Measurements from ENCODE around the gene ZNRF2.
A peak's percentile ranks its signal among the peaks of the same experiment; 100 is the strongest.

The ZNRF2 gene

DNA sequence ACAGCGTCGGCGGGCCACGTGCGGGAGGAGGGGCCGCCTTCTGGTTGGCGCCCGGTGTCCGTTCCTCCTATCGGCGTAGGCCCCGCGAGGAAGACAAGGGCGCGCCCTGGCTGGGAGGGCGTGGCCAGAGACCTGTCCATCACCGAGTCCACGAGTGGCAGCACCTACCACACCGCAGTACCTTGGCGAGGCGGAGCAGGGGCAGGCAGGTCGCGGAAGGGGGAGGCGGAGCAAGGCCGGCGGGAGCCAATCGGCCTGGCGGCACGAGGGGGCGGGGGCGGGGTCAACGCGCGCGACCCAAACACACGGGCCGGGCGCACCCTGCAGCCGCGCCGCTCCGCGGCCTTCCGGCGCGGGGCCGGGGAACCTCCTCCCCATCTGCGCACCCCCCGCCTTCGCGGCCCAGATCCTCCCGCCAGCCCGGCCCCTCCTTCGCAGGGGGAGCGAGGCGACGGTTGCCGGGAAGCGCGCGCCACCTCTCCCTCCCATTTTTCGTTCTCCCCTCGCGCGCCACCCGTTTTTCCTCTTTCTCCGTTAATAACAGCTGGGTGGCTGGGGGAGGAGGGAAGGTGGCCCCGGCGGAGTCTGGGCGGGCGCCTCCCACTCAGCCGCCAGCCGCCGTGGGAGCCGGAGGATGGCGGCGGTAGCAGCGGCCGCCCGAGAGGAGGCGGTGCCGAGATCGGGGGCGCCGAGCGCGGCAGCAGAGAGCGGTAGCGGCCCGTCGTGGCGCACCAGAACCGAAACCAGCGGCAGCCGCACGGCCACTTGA lies at the start of gene ZNRF2:
Gene ZNRF2 (plus strand): TSS at position 300 of the 769 bp plus-strand sequence. CDS start 761 bp downstream, outside the sequence.
- Histone ChIP-seq H3K36me3 (ENCODE audit: insufficient read depth, low read length) (no peaks in the 10 kb centered on the region), H3K4me1 (ENCODE audit: insufficient read depth, low read length) (peaks cover 5% of the 10 kb centered on the region), H3K9ac (ENCODE audit: low read depth, low read length) (peak within 1 kb of the TSS; percentile 83), H3K9me3 (ENCODE audit: control insufficient read depth, insufficient read depth, low read length) (no peaks in the 10 kb centered on the region)

DNA sequence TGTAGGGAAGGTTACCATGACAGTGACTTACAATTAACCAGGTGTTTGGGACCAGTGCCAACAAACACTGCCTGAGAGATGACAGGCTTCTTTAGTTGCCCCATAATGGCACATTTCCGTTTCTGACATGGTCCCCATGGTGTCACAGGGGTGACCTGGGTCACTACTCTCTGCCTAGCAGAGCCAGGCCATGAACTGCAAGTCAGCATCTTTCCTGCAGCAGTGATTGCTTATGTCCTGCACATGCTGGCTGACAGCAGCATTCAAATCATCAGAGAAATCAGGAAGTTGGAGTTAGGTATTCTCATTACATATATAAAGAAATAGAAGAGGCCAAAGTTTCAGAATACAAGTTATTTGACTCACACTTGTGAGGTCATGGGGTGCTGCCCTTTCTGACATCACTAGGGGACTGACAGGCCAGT lies 47.1 kb upstream of the ZNRF2 start:
- H3K36me3 ChIP-seq (ENCODE audit: insufficient read depth, low read length): no peaks in the 10 kb centered on the region
- H3K9me3 ChIP-seq (ENCODE audit: control insufficient read depth, insufficient read depth, low read length): no peaks in the 10 kb centered on the region
- H3K9ac ChIP-seq (ENCODE audit: low read depth, low read length): no peak overlapping the region
- no peaks in the 10 kb centered on the region for H3K4me1 ChIP-seq (ENCODE audit: insufficient read depth, low read length)

DNA sequence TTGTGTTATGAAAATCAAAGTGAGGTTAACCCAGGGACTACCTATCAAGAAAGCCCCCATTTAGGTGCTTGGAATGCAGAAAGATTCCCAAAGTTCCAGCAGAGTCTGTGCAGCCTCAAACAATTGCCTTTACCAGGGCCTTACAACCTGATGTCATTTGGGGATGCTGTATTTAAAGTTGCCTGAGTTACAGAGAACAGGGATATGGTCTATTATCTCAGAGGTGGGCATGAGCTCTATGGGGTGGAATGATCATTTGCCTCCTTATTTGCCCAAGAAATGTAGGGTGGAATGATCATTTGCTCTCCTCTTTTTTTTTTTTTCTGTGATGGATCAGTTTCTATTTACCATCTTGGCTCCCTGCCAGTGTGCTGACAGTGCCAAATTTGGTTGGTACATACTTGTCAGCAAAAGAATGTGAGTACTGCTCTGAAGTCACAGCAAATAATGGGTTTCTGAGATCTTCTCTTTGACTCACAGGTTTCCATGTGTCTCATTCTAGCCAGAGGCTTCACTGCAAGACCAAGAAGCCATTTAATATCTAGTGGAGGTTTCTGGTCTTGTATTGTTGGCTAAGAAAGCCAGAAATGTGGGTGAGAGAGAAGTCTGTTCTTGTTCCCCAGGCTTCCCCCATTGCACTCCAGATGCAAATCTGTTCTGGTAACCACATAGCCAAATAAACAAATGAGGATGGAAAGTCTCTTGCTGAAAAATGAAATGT lies 45.5 kb upstream of the ZNRF2 start:
- no peak overlapping the region for H3K9ac ChIP-seq (ENCODE audit: low read depth, low read length)
- no peaks in the 10 kb centered on the region for H3K36me3 ChIP-seq (ENCODE audit: insufficient read depth, low read length)
- H3K4me1 ChIP-seq (ENCODE audit: insufficient read depth, low read length): no peaks in the 10 kb centered on the region
- H3K9me3 ChIP-seq (ENCODE audit: control insufficient read depth, insufficient read depth, low read length): no peaks in the 10 kb centered on the region

DNA sequence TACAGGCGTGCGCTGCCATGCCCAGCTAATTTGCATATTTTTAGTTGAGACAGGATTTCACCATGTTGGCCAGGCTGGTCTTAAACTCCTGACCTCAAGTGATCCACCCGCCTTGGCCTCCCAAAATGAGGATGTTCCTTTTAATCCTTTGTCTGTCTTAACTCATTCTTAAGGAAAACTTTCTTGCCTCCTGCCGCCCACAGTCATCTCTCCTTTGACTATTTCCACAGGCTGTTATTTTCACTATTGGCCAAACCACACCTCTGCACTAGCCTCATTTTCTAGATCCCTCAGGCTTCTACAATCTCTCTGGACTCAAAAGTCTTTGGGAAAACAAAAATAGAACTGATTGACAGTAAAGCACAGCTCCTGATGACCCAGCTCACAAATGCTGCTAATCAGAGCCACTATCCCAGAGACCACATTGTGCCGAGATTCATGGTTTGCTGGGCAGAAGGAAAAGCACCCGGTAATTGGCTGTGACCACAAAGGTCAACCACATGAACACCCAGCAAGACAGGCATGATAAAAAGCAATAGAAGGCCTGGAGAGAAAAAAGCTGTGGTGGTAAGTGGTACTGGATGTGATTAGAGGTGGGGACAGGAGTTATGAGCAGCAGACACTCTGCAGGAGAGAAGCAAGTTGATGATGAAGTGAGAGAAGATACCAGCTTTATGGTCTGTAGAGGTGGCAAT lies 44.1 kb upstream of the ZNRF2 start:
- no peaks in the 10 kb centered on the region for H3K36me3 ChIP-seq (ENCODE audit: insufficient read depth, low read length)
- peaks cover 4% of the 10 kb centered on the region; the same call in 1 of the 2 replicates for H3K9me3 ChIP-seq (ENCODE audit: control insufficient read depth, insufficient read depth, low read length)
- no peaks in the 10 kb centered on the region for H3K4me1 ChIP-seq (ENCODE audit: insufficient read depth, low read length)
- no peak overlapping the region for H3K9ac ChIP-seq (ENCODE audit: low read depth, low read length)

DNA sequence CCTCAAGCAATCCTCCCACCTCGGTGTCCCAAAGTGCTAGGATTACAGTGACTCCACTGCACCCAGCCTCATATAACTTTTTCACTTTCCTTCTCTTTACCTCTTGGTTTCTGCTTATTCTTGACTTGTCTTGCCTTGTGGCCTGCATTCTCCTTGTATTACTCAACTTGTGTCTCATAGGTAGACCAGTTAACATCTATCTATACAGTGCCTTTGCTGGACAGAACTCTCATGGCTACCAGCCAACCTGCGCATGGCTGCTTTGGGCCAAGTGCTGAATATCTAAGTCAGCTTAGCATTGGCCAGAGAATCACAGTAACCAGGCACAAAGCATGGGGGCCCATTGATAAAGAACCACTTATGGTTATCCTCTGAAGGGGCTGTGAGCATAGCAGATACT lies 42.6 kb upstream of the ZNRF2 start:
- no peak overlapping the region for H3K9ac ChIP-seq (ENCODE audit: low read depth, low read length)
- H3K9me3 ChIP-seq (ENCODE audit: control insufficient read depth, insufficient read depth, low read length): peaks cover 4% of the 10 kb centered on the region; the same call in 1 of the 2 replicates
- H3K4me1 ChIP-seq (ENCODE audit: insufficient read depth, low read length): no peaks in the 10 kb centered on the region
- H3K36me3 ChIP-seq (ENCODE audit: insufficient read depth, low read length): no peaks in the 10 kb centered on the region

DNA sequence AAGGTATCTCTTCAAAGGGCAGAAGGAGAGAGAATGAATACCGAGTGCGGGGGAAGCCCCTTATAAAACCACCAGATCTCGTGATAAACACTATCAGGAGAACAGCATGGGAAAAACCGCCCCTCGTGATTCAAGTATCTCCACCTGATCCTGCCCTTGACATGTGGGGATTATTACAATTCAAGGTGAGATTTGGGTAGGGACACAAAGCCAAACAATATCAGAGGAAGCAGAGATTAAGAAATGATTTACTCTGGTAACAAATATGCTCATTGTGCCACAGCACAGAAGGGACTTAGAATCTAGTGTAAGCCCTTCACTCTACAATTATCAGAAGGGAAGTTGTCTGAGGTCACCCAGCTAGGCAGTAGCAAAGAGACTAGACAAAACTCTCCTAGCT lies 40.1 kb upstream of the ZNRF2 start:
- peaks cover 4% of the 10 kb centered on the region; the same call in 1 of the 2 replicates for H3K9me3 ChIP-seq (ENCODE audit: control insufficient read depth, insufficient read depth, low read length)
- H3K4me1 ChIP-seq (ENCODE audit: insufficient read depth, low read length): peaks cover 10% of the 10 kb centered on the region
- no peaks in the 10 kb centered on the region for H3K36me3 ChIP-seq (ENCODE audit: insufficient read depth, low read length)
- no peak overlapping the region for H3K9ac ChIP-seq (ENCODE audit: low read depth, low read length)

DNA sequence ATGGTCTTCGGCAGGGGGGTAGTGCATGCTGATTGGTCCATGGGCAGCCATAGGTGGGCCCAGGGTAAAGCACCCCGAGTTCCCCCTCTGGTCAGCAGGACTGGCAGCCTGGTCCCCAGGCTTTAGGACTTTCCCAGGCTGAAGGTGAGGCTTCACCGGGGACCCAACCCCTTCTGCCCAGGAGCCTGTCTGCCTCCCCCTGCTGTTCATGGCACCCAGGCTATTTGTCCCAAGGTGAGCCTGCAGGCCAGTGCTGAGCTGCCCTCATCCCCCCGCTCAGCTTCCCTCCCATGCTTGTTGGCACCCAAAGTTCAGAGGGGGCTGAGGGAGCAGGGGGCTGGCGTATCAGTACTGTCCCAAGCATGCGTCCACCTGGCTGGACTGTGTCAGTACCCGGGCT lies 38.5 kb upstream of the ZNRF2 start:
- no peaks in the 10 kb centered on the region for H3K36me3 ChIP-seq (ENCODE audit: insufficient read depth, low read length)
- peaks cover 10% of the 10 kb centered on the region for H3K4me1 ChIP-seq (ENCODE audit: insufficient read depth, low read length)
- H3K9me3 ChIP-seq (ENCODE audit: control insufficient read depth, insufficient read depth, low read length): peaks cover 4% of the 10 kb centered on the region; the same call in 1 of the 2 replicates
- H3K9ac ChIP-seq (ENCODE audit: low read depth, low read length): no peak overlapping the region

DNA sequence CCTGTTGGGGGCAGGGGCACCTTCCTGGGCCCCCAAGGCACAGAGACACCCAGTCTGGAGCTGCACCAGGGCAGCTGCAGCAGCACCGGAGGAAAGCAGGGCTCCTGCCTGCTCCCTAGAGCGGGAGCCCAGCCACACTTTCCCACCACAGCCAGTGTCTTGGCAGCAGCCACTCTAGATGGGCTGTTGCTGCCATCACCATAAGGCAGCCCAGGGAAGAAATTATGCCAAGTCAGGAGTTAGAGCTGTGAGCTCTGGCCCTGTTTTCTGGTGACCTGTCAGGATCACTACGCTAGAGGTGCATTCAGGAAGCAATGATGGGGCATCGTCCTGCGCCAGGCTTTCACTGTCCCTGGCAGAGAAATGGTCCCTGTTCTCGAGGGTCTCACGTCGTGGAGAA lies 38.0 kb upstream of the ZNRF2 start:
- no peaks in the 10 kb centered on the region for H3K36me3 ChIP-seq (ENCODE audit: insufficient read depth, low read length)
- H3K9me3 ChIP-seq (ENCODE audit: control insufficient read depth, insufficient read depth, low read length): peaks cover 4% of the 10 kb centered on the region; the same call in 1 of the 2 replicates
- no peak overlapping the region for H3K9ac ChIP-seq (ENCODE audit: low read depth, low read length)
- H3K4me1 ChIP-seq (ENCODE audit: insufficient read depth, low read length): peaks cover 10% of the 10 kb centered on the region

DNA sequence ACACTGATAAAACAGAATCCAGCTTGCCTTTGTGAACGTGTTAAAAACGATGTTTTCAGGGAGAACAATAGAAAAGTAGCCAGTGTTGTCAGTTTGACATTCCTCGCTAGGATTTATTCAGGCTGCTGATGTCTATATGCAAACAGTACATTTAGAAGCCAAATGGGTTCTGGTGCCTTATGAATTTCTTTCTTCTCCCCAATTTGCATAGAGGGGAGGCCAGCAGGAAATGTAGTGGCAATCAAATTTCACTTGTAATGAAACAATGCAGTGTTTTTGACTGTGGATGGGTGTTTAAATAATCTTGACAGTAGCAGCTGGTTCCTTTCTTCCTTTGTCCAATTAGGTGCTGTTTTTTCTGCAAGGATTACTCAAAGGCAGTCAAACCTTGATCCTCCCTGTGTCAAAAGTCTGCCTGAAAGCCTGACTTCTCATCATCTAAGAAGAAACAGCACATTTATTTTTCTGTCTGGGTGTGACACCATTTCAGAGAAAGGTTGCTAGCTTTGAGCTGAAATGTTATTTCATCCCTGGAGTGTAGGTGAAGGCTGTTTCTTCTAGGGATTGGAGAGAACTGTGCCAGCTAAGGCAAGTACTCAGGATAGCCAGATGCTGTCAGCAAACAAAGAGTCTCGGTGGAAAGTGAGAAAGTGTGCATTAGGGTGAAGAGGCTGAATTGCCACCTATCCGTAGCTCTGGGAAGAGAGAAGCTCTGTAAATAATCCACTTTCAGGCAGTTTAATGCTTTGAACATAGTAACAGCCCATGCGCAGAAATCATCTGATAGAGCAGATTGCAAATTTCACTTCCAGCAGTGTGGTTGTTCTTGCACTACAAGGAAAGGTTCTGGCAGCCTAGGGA lies 36.6 kb upstream of the ZNRF2 start:
- Histone ChIP-seq H3K9ac (ENCODE audit: low read depth, low read length) (no peak overlapping the region), H3K36me3 (ENCODE audit: insufficient read depth, low read length) (no peaks in the 10 kb centered on the region), H3K4me1 (ENCODE audit: insufficient read depth, low read length) (peaks cover 10% of the 10 kb centered on the region), H3K9me3 (ENCODE audit: control insufficient read depth, insufficient read depth, low read length) (peaks cover 4% of the 10 kb centered on the region; the same call in 1 of the 2 replicates)

DNA sequence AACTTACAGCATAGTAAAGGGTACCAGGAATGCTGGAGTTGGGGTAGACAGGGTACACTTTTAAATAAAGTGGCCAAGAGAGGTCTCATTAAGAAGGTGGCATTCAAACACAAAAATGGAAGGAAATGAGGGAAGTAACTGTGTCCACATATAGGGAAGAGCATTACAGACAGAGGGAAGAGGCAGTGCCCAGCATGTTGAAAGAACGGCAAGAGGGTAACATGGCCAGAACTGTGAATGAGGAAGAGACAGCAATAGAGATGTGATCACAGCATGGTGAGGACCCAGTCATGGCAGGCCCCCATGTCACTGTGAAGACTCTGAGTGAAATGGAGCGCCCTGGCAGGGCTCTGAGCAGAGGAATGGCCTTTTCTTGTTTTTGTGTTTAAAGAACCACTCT lies 35.1 kb upstream of the ZNRF2 start:
- H3K36me3 ChIP-seq (ENCODE audit: insufficient read depth, low read length): no peaks in the 10 kb centered on the region
- H3K4me1 ChIP-seq (ENCODE audit: insufficient read depth, low read length): peaks cover 10% of the 10 kb centered on the region
- H3K9me3 ChIP-seq (ENCODE audit: control insufficient read depth, insufficient read depth, low read length): peaks cover 4% of the 10 kb centered on the region; the same call in 1 of the 2 replicates
- H3K9ac ChIP-seq (ENCODE audit: low read depth, low read length): no peak overlapping the region

DNA sequence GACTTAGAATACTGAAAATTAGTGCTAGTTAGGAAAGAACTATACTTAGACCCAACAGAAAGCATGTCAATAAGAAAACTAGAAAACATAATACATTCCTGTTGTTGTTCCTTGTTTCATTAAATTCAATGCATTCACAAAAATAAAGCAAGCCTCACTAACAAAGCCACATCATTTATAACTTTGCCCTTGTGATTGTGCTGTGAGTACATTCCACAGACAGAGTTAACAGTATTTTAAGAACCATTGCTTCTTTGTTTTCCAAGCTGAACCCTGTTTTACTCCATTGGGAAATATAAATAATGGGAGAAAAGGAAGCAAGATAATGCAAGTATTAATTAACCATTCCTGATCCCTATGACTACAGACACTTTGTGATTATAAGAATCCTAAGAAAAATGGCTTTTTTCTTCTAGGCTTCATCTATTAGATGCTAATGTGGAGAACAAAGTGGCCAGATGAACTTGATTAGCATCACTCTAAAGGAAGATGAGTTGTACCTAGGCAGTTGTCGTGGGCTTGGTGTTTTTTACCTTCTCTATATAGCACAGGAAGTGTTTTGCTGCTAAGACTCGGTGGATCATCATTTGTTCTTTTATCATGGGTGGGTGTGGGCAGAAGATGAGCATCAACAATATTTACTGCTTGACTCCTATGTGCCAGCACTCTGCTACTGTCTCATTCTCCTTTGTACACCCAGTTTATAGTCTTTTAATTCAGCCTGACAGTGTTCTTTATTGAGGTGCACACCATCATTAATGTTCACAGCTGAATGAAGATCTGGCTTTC lies 34.2 kb upstream of the ZNRF2 start:
- Histone ChIP-seq H3K9me3 (ENCODE audit: control insufficient read depth, insufficient read depth, low read length) (no peaks in the 10 kb centered on the region), H3K9ac (ENCODE audit: low read depth, low read length) (no peak overlapping the region), H3K4me1 (ENCODE audit: insufficient read depth, low read length) (peaks cover 10% of the 10 kb centered on the region), H3K36me3 (ENCODE audit: insufficient read depth, low read length) (no peaks in the 10 kb centered on the region)

DNA sequence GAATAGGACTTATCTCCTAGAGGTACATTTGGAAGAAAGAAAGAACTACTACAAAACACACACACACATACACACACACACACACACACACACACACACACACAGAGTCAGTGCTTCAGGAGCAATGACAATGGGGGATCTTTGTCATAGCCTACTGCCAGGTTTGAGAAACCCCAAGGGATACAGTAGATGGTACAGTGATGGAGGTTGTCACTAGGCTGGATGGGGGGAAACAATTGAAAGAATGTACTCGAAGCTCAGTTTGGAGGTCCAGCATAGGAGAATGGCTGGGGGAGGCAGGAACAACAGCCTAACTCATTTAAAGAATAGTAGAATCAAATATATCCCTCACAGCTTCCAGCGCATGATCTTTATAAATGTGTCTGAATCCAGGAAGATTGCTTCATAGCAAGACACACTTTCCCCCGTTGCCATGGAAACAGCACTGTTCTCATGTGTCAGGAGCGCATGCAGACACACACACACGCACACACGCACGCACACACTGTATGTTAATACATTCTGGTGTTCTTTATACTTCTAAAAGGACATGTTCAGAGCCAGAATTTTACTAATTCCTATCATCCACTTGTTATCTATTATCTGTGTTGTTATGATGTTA lies 32.6 kb upstream of the ZNRF2 start:
- H3K36me3 ChIP-seq (ENCODE audit: insufficient read depth, low read length): no peaks in the 10 kb centered on the region
- H3K9me3 ChIP-seq (ENCODE audit: control insufficient read depth, insufficient read depth, low read length): no peaks in the 10 kb centered on the region
- H3K4me1 ChIP-seq (ENCODE audit: insufficient read depth, low read length): peaks cover 10% of the 10 kb centered on the region

More for the DNA sequence above, 32.6 kb upstream of the ZNRF2 start:
- no peak overlapping the region for H3K9ac ChIP-seq (ENCODE audit: low read depth, low read length)
